ENCODE data around the gene STPG3. TPM values are rescaled to one million over a fixed set of nuclear protein-coding genes. Genes with fewer than 3 reads are reported as not detected.

Gene STPG3
- total and polyA plus RNA-seq, 2 experiments from 2014 or later = not detected

- TF ChIP-seq, protein P1, sequence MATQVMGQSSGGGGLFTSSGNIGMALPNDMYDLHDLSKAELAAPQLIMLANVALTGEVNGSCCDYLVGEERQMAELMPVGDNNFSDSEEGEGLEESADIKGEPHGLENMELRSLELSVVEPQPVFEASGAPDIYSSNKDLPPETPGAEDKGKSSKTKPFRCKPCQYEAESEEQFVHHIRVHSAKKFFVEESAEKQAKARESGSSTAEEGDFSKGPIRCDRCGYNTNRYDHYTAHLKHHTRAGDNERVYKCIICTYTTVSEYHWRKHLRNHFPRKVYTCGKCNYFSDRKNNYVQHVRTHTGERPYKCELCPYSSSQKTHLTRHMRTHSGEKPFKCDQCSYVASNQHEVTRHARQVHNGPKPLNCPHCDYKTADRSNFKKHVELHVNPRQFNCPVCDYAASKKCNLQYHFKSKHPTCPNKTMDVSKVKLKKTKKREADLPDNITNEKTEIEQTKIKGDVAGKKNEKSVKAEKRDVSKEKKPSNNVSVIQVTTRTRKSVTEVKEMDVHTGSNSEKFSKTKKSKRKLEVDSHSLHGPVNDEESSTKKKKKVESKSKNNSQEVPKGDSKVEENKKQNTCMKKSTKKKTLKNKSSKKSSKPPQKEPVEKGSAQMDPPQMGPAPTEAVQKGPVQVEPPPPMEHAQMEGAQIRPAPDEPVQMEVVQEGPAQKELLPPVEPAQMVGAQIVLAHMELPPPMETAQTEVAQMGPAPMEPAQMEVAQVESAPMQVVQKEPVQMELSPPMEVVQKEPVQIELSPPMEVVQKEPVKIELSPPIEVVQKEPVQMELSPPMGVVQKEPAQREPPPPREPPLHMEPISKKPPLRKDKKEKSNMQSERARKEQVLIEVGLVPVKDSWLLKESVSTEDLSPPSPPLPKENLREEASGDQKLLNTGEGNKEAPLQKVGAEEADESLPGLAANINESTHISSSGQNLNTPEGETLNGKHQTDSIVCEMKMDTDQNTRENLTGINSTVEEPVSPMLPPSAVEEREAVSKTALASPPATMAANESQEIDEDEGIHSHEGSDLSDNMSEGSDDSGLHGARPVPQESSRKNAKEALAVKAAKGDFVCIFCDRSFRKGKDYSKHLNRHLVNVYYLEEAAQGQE (IDR thresholded peaks at IDR 0.05; ENCODE audit: unreplicated experiment) = no peak
- TF ChIP-seq STAT1 (IDR thresholded peaks at IDR 0.05; ENCODE audit: unreplicated experiment) (no peak), ETS1 (IDR thresholded peaks at IDR 0.05) (no peak), ZNF114 (CRISPR knock-in tag; IDR thresholded peaks at IDR 0.05) (no peak), POLR2AphosphoS5 (IDR thresholded peaks at IDR 0.05; ENCODE audit: low read depth) (no peak), EZH2phosphoT487 (IDR thresholded peaks at IDR 0.05; ENCODE audit: unreplicated experiment) (no peak), EZH2 (IDR thresholded peaks at IDR 0.05; ENCODE audit: low read depth, unreplicated experiment) (no peak), NANOG (IDR thresholded peaks at IDR 0.05; ENCODE audit: borderline replicate concordance) (no peak)
- TF ChIP-seq, protein P2, sequence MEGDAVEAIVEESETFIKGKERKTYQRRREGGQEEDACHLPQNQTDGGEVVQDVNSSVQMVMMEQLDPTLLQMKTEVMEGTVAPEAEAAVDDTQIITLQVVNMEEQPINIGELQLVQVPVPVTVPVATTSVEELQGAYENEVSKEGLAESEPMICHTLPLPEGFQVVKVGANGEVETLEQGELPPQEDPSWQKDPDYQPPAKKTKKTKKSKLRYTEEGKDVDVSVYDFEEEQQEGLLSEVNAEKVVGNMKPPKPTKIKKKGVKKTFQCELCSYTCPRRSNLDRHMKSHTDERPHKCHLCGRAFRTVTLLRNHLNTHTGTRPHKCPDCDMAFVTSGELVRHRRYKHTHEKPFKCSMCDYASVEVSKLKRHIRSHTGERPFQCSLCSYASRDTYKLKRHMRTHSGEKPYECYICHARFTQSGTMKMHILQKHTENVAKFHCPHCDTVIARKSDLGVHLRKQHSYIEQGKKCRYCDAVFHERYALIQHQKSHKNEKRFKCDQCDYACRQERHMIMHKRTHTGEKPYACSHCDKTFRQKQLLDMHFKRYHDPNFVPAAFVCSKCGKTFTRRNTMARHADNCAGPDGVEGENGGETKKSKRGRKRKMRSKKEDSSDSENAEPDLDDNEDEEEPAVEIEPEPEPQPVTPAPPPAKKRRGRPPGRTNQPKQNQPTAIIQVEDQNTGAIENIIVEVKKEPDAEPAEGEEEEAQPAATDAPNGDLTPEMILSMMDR (conservative IDR thresholded peaks at IDR 0.05; ENCODE audit: low read depth in 2 of 2) = no peak
These were observed 32.8 kb upstream of the STPG3 start (continued) for GRCh38 chr9:137218212-137218753.

GRCh38 chr9:137218754-137219271 lies 32.3 kb upstream of the STPG3 start:
- Histone ChIP-seq H2AFZ (no peak overlapping the region), H3F3A (replicated peaks; ENCODE audit: low read depth) (0 out of 2 replicates have a peak, but pooled peaks cover 4% of the 10 kb centered on the region), H3K4me1 (ENCODE audit: insufficient read depth) (peaks cover 3% of the 10 kb centered on the region; the same call in 1 of the 2 replicates), H3K27ac (ENCODE audit: low read depth) (no peak overlapping the region), H3K36me3 (ENCODE audit: insufficient read depth) (no peaks in the 10 kb centered on the region), H4K20me1 (replicated peaks; ENCODE audit: insufficient read depth) (no peaks in the 10 kb centered on the region; the same call in 1 of the 2 replicates), H3K4me2 (no peak overlapping the region), H3K27me3 (ENCODE audit: insufficient read depth) (peaks cover 9% of the 10 kb centered on the region; the same call in 1 of the 2 replicates), H3K9me2 (ENCODE audit: insufficient read depth) (no peaks in the 10 kb centered on the region), H3K79me2 (replicated peaks; ENCODE audit: insufficient read depth) (no peaks in the 10 kb centered on the region), H3K4me3 (no peak overlapping the region)
- DNase-seq (ENCODE audit: low spot score) (no peak), ATAC-seq (no peak)
- Mint-ChIP-seq H3K4me1 (peaks cover 7% of the 10 kb centered on the region; the same call in 2 of the 3 replicates), H3K27me3 (ENCODE audit: insufficient read depth, low read depth, poor library complexity) (no peaks in the 10 kb centered on the region), H3K36me3 (ENCODE audit: low read depth) (no peaks in the 10 kb centered on the region; the same call in 2 of the 3 replicates), H3K27ac (no peak overlapping the region; the same call in 1 of the 2 replicates), H3K9me3 (no peaks in the 10 kb centered on the region), H3K4me3 (no peak overlapping the region)
- TF ChIP-seq, protein P2 (conservative IDR thresholded peaks at IDR 0.05; ENCODE audit: low read depth in 2 of 2) = no peak
- no peak for TF ChIP-seq ZNF114 (CRISPR knock-in tag; IDR thresholded peaks at IDR 0.05)
- no peak for TF ChIP-seq EZH2 (IDR thresholded peaks at IDR 0.05; ENCODE audit: low read depth, unreplicated experiment)
- TF ChIP-seq CREB1 (CRISPR knock-in tag; IDR thresholded peaks at IDR 0.05; ENCODE audit: low read depth) = no peak
- TF ChIP-seq EZH2phosphoT487 (IDR thresholded peaks at IDR 0.05; ENCODE audit: unreplicated experiment) = no peak
- TF ChIP-seq, protein P1 (IDR thresholded peaks at IDR 0.05; ENCODE audit: unreplicated experiment) = no peak
- no peak for TF ChIP-seq NANOG (IDR thresholded peaks at IDR 0.05; ENCODE audit: borderline replicate concordance)
- no peak for TF ChIP-seq POLR2AphosphoS5 (IDR thresholded peaks at IDR 0.05; ENCODE audit: low read depth)
- no peak for TF ChIP-seq ETS1 (IDR thresholded peaks at IDR 0.05)
- no peak for TF ChIP-seq JUNB (IDR thresholded peaks at IDR 0.05; ENCODE audit: unreplicated experiment)
- TF ChIP-seq STAT1 (IDR thresholded peaks at IDR 0.05; ENCODE audit: unreplicated experiment) = no peak

Data from GM23338 (cell line).